Central memory CD8-positive, alpha-beta T cell (primary cell): ENCODE results near the gene ROCK2.
"Not testable (repeated sequence)": the region's sequence is repeated elsewhere in the genome, so short reads cannot be mapped to it uniquely, and the experiment has no call there.

Experiments
- ATAC-seq: fragments of 150-1000 bp; cut with Tn5 transposase; replicated peaks from 2 replicates; pipeline ENCODE4 v1.10.0; 2022; ENCODE audit warnings: mild to moderate bottlenecking, moderate FRiP score, moderate number of reproducible peaks; ENCODE audit not compliant: poor library complexity, severe bottlenecking; ENCODE audit errors: extremely low read depth
- DNase-seq, 2 donors: peaks; one replicate each; pipeline ENCODE4 v3.0.0; 2021; ENCODE audit warnings: low spot score in 2 of 2
- H3K27ac Mint-ChIP-seq: one replicate; pipeline ENCODE4 v1.8.0; 2022; ENCODE audit warnings: low read depth, mild to moderate bottlenecking, moderate library complexity, mixed read lengths
- H3K27me3 Mint-ChIP-seq: one replicate; pipeline ENCODE4 v1.8.0; 2022; ENCODE audit warnings: mixed read lengths
- H3K36me3 Mint-ChIP-seq: one replicate; pipeline ENCODE4 v1.8.0; 2022; ENCODE audit warnings: mild to moderate bottlenecking, moderate library complexity, mixed read lengths; ENCODE audit not compliant: insufficient read depth
- H3K4me1 Mint-ChIP-seq: one replicate; pipeline ENCODE4 v1.8.0; 2022; ENCODE audit warnings: mixed read lengths
- H3K4me3 Mint-ChIP-seq: one replicate; pipeline ENCODE4 v1.8.0; 2022; ENCODE audit warnings: mild to moderate bottlenecking, moderate library complexity, mixed read lengths
- H3K9me3 Mint-ChIP-seq: one replicate; pipeline ENCODE4 v1.8.0; 2022; ENCODE audit warnings: mixed read lengths

The ROCK2 gene

GRCh38 chr2:11262438-11262837 is 82.0 kb downstream of the ROCK2 start:
- H3K4me3 Mint-ChIP-seq, H3K27me3 Mint-ChIP-seq, ATAC-seq, H3K27ac Mint-ChIP-seq, DNase-seq, H3K36me3 Mint-ChIP-seq, H3K9me3 Mint-ChIP-seq: not testable (repeated sequence)
- peaks cover 29% of the 10 kb centered on the region for H3K4me1 Mint-ChIP-seq

DNA sequence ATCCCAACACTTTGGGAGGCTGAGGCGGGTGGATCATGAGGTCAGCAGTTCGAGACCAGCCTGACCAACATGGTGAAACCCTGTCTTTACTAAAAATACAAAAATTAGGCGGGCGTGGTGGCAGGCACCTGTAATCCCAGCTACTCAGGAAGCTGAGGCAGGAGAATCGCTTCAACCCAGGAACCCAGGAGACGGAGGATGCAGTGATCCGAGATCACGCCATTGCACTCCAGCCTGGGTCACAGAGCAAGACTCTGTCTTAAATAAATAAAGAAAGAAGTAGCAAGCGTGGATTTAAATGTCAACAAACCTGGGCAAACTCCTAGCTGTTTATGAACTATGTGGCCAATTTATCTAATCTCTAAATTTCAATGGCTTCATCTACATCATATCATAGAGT is 82.9 kb downstream of the ROCK2 start:
- H3K4me3 Mint-ChIP-seq, DNase-seq, ATAC-seq, H3K27me3 Mint-ChIP-seq, H3K9me3 Mint-ChIP-seq, H3K27ac Mint-ChIP-seq, H3K36me3 Mint-ChIP-seq: not testable (repeated sequence)
- H3K4me1 Mint-ChIP-seq, result peaks cover 22% of the 10 kb centered on the region

- Mint-ChIP-seq H3K4me3 (no peak overlapping the region), H3K27me3 (no peaks in the 10 kb centered on the region), H3K9me3 (no peaks in the 10 kb centered on the region), H3K36me3 (peaks cover 7% of the 10 kb centered on the region), H3K27ac (no peak overlapping the region), H3K4me1 (peaks cover 28% of the 10 kb centered on the region)
- no peak for DNase-seq
- no peak for ATAC-seq
These were observed 83.5 kb downstream of the ROCK2 start for GRCh38 chr2:11260979-11261378.

DNA sequence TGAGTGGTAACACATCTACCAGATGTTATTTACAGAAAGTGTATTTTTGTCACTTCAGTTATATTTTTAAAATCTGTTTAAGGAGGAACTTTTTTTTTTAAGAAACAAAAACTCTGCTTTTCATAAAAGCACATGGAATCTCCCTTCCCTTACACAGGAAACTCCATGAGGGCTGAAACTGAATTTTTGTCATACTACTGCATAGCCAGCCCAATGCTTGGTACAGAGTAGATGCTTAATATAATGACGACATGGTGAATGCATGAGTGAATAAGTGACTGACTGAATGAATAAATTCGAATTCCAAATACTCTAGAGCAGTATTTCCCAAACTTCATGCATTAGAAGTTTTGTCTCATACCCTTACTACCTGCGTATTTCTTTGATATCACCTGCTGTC is 86.5 kb downstream of the ROCK2 start:
- H3K27me3 Mint-ChIP-seq, result no peaks in the 10 kb centered on the region
- ATAC-seq (no peak), DNase-seq (no peak)
- H3K4me1 Mint-ChIP-seq, result peaks cover 11% of the 10 kb centered on the region
- no peak overlapping the region for H3K27ac Mint-ChIP-seq
- H3K9me3 Mint-ChIP-seq, result no peaks in the 10 kb centered on the region
- no peak overlapping the region for H3K4me3 Mint-ChIP-seq
- H3K36me3 Mint-ChIP-seq, result peaks cover 3% of the 10 kb centered on the region

GRCh38 chr2:11257078-11257477 is 87.4 kb downstream of the ROCK2 start:
- no peak overlapping the region for H3K27ac Mint-ChIP-seq
- H3K4me3 Mint-ChIP-seq, result no peak overlapping the region
- H3K27me3 Mint-ChIP-seq, result no peaks in the 10 kb centered on the region
- H3K36me3 Mint-ChIP-seq, result peaks cover 2% of the 10 kb centered on the region
- peaks cover 11% of the 10 kb centered on the region for H3K4me1 Mint-ChIP-seq
- DNase-seq (no peak), ATAC-seq (no peak)
- no peaks in the 10 kb centered on the region for H3K9me3 Mint-ChIP-seq

GRCh38 chr2:11256166-11256565 is 88.3 kb downstream of the ROCK2 start:
- ATAC-seq, result no peak
- Mint-ChIP-seq H3K4me3 (no peak overlapping the region), H3K9me3 (no peaks in the 10 kb centered on the region), H3K27ac (no peak overlapping the region), H3K27me3 (no peaks in the 10 kb centered on the region), H3K36me3 (peaks cover 2% of the 10 kb centered on the region), H3K4me1 (peaks cover 17% of the 10 kb centered on the region)
- no peak for DNase-seq

DNA sequence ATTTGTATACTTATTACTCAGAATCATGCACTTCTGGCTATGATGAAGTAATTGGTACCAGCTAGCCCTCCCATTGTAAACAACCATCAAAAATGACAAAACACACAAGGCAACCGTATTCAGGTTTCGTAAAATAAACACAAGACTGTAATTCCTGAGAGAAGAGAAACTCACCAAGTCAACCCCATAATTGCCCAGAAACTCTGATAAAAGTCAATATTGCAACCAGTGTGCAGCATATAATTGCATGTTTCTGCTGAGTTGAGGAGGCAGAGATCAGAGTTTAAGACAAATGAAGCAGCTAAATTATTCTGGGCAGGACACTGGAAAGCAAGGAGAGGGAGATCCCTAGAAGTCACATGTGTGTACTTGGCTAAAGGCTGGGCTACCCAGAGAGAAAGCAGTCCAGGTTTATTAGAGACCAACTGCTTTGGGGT is 90.3 kb downstream of the ROCK2 start:
- Mint-ChIP-seq H3K27ac (peak overlapping the region; percentile 20), H3K9me3 (no peaks in the 10 kb centered on the region)
- ATAC-seq, result no peak

GRCh38 chr2:11252458-11252857 is 92.0 kb downstream of the ROCK2 start:
- not testable (repeated sequence) for ATAC-seq, H3K27ac Mint-ChIP-seq, H3K9me3 Mint-ChIP-seq, H3K4me3 Mint-ChIP-seq, DNase-seq, H3K27me3 Mint-ChIP-seq, H3K36me3 Mint-ChIP-seq
- peaks cover 19% of the 10 kb centered on the region for H3K4me1 Mint-ChIP-seq

More for the DNA sequence above, 90.3 kb downstream of the ROCK2 start:
- peaks cover 2% of the 10 kb centered on the region for H3K36me3 Mint-ChIP-seq
- peaks cover 25% of the 10 kb centered on the region for H3K4me1 Mint-ChIP-seq
- no peak overlapping the region for H3K4me3 Mint-ChIP-seq
- no peak for DNase-seq
- H3K27me3 Mint-ChIP-seq, result no peaks in the 10 kb centered on the region

- Mint-ChIP-seq H3K27ac (peak overlapping the region; percentile 59), H3K9me3 (no peaks in the 10 kb centered on the region), H3K27me3 (no peaks in the 10 kb centered on the region), H3K4me3 (no peak overlapping the region), H3K4me1 (peaks cover 19% of the 10 kb centered on the region), H3K36me3 (peaks cover 7% of the 10 kb centered on the region)
- ATAC-seq (no peak), DNase-seq (no peak)
These were observed 93.8 kb downstream of the ROCK2 start for GRCh38 chr2:11250400-11251196.

- ATAC-seq (no peak), DNase-seq (no peak)
- Mint-ChIP-seq H3K27ac (no peak overlapping the region), H3K9me3 (no peaks in the 10 kb centered on the region), H3K27me3 (no peaks in the 10 kb centered on the region), H3K4me1 (peaks cover 18% of the 10 kb centered on the region), H3K4me3 (no peak overlapping the region), H3K36me3 (peaks cover 7% of the 10 kb centered on the region)
These were observed 99.1 kb downstream of the ROCK2 start for GRCh38 chr2:11245322-11245721.

DNA sequence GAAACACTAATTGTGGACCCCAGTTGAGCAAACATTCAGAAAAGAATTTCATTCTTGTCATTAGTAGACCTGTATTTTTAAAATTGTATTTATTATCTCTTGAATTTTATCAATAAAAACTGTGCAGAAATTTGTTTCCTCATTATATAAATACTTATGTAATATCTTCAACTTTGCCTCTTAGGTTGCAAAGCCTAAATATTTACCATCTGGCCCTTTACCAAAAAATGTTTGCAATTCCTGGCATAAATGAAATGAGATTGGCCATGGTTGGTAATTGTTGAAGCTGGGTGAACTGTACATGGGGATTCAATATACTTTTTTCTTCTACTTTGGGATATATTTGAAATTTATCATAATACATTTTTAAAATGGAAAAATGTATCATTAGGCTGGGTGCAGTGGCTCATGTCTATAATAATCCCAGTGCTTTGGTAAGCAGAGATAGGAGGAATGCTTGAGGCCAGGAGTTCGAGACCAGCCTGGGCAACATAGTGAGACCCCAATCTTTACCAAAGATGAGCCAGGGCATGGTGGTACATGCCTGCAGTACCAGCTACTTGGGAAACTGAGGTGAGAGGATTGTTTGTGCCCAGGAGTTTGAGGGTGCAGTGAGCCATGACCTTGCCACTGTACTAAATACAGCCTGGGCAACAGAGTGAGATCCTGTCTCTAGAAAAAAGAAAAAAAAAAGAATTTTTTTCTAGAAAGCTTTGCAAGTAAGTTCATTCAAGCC is 100.2 kb downstream of the ROCK2 start:
- Mint-ChIP-seq H3K27ac (no peak overlapping the region), H3K4me3 (no peak overlapping the region), H3K36me3 (peaks cover 7% of the 10 kb centered on the region), H3K4me1 (peaks cover 28% of the 10 kb centered on the region), H3K9me3 (no peaks in the 10 kb centered on the region), H3K27me3 (no peaks in the 10 kb centered on the region)
- ATAC-seq (no peak), DNase-seq (no peak)

- H3K9me3 Mint-ChIP-seq, result no peaks in the 10 kb centered on the region
- H3K4me3 Mint-ChIP-seq, result no peak overlapping the region
- H3K27me3 Mint-ChIP-seq, result no peaks in the 10 kb centered on the region
- ATAC-seq (no peak), DNase-seq (no peak)
- H3K36me3 Mint-ChIP-seq, result peaks cover 7% of the 10 kb centered on the region
- peaks cover 31% of the 10 kb centered on the region for H3K4me1 Mint-ChIP-seq
- H3K27ac Mint-ChIP-seq, result no peak overlapping the region
These were observed 100.9 kb downstream of the ROCK2 start for GRCh38 chr2:11243512-11243911.
